GM18951 (cell line): ENCODE results near the gene WNK1.
"Not testable (repeated sequence)": the region's sequence is repeated elsewhere in the genome, so short reads cannot be mapped to it uniquely, and the experiment has no call there.

Experiments used
- POLR2A ChIP-seq: IDR thresholded peaks from 4 replicates; pipeline ENCODE4 v1.6.1; 2011; ENCODE audit warnings: mild to moderate bottlenecking; ENCODE audit not compliant: insufficient read length, insufficient read depth; ENCODE audit errors: extremely low read depth
- in situ Hi-C: fragments of 300-500 bp; cut with MboI; formaldehyde crosslinking; loops from one replicate; pipeline ENCODE4 v1.12.0; 2022; ENCODE audit warnings: low sequenced_read_pairs, mixed read lengths, inconsistent platforms; ENCODE audit not compliant: unreplicated experiment

Gene WNK1

GRCh38 chr12:777550-778047 is 25.2 kb downstream of the WNK1 start:
- in situ Hi-C loops: no loop called here
- no peak for TF ChIP-seq POLR2A

- TF ChIP-seq POLR2A: no peak
- in situ Hi-C loops: no loop called here
Measured at GRCh38 chr12:778615-779014, 26.2 kb downstream of the WNK1 start.

GRCh38 chr12:779745-780734 is 27.7 kb downstream of the WNK1 start:
- no peak for TF ChIP-seq POLR2A
- in situ Hi-C loops: no loop called here

GRCh38 chr12:780750-781379 is 28.5 kb downstream of the WNK1 start:
- in situ Hi-C loops: no loop called here
- no peak for TF ChIP-seq POLR2A

- TF ChIP-seq POLR2A: no peak
- in situ Hi-C loops: no loop called here
Measured at GRCh38 chr12:785706-786105, 33.3 kb downstream of the WNK1 start.

- TF ChIP-seq POLR2A: no peak
- in situ Hi-C loops: no loop called here
Measured at GRCh38 chr12:788288-788687, 35.9 kb downstream of the WNK1 start.

GRCh38 chr12:788762-789161 is 36.4 kb downstream of the WNK1 start:
- in situ Hi-C loops: not testable (repeated sequence)

- in situ Hi-C loops: no loop called here
- TF ChIP-seq POLR2A: no peak
Measured at GRCh38 chr12:789852-790563, 37.6 kb downstream of the WNK1 start.

GRCh38 chr12:790608-791007 is 38.2 kb downstream of the WNK1 start:
- in situ Hi-C loops: no loop called here
- TF ChIP-seq POLR2A: no peak

- no peak for TF ChIP-seq POLR2A
- in situ Hi-C loops: no loop called here
Measured at GRCh38 chr12:793037-793436, 40.7 kb downstream of the WNK1 start.

- in situ Hi-C loops: no loop called here
- no peak for TF ChIP-seq POLR2A
Measured at GRCh38 chr12:793711-794110, 41.3 kb downstream of the WNK1 start.

- in situ Hi-C loops: no loop called here
- TF ChIP-seq POLR2A: no peak
Measured at GRCh38 chr12:795305-795704, 42.9 kb downstream of the WNK1 start.

- in situ Hi-C loops: no loop called here
- TF ChIP-seq POLR2A: no peak
Measured at GRCh38 chr12:800401-800800, 48.0 kb downstream of the WNK1 start.
